NCI-H2081 (cell line): ENCODE results near the gene PRDX6.
A peak's percentile ranks its signal among the peaks of the same experiment; 100 is the strongest.
"Not testable (repeated sequence)": the region's sequence is repeated elsewhere in the genome, so short reads cannot be mapped to it uniquely, and the experiment has no call there.

Experiments
- DNase-seq, 2 experiments: peaks; one replicate each; lab custom pipeline; 2025; lab: John Stamatoyannopoulos, UW

Gene PRDX6

GRCh38 chr1:173467426-173467825, 9.7 kb upstream of the PRDX6 start:
- DNase-seq: no peak

- no peak for DNase-seq
Measured at GRCh38 chr1:173469656-173470055, 7.5 kb upstream of the PRDX6 start.

- DNase-seq: no peak
Measured at GRCh38 chr1:173470608-173471007, 6.5 kb upstream of the PRDX6 start.

GRCh38 chr1:173473599-173474011, 3.5 kb upstream of the PRDX6 start:
- no peak for DNase-seq

- no peak for DNase-seq
Measured at GRCh38 chr1:173474097-173474779, 2.9 kb upstream of the PRDX6 start.

GRCh38 chr1:173474780-173475421, 2.2 kb upstream of the PRDX6 start:
- DNase-seq: not testable (repeated sequence)

- peak; percentile 29 to 59 for DNase-seq
Measured at GRCh38 chr1:173475564-173476196, 1.5 kb upstream of the PRDX6 start.

GRCh38 chr1:173476197-173476664, 904 bp upstream of the PRDX6 start:
- no peak for DNase-seq

GRCh38 chr1:173476665-173477285, 360 bp upstream of the PRDX6 start:
- DNase-seq: peak; percentile 94 to 95

- DNase-seq: no peak
Measured at GRCh38 chr1:173478094-173478674, 1.0 kb downstream of the PRDX6 start.

- DNase-seq: no peak
Measured at GRCh38 chr1:173479649-173480048, 2.5 kb downstream of the PRDX6 start.

- no peak for DNase-seq
Measured at GRCh38 chr1:173481195-173481772, 4.1 kb downstream of the PRDX6 start.

- no peak for DNase-seq
Measured at GRCh38 chr1:173482683-173483082, 5.5 kb downstream of the PRDX6 start.

GRCh38 chr1:173484276-173484675, 7.1 kb downstream of the PRDX6 start:
- DNase-seq: no peak

GRCh38 chr1:173485401-173485800, 8.3 kb downstream of the PRDX6 start:
- no peak for DNase-seq

- no peak for DNase-seq
Measured at GRCh38 chr1:173488001-173488400, 10.9 kb downstream of the PRDX6 start.

- DNase-seq: no peak
Measured at GRCh38 chr1:173489149-173489600, 12.0 kb downstream of the PRDX6 start.

- DNase-seq: no peak
Measured at GRCh38 chr1:173489929-173490328, 12.8 kb downstream of the PRDX6 start.

- DNase-seq: no peak
Measured at GRCh38 chr1:173491508-173491907, 14.4 kb downstream of the PRDX6 start.

GRCh38 chr1:173493125-173493524, 16.0 kb downstream of the PRDX6 start:
- not testable (repeated sequence) for DNase-seq

- no peak for DNase-seq
Measured at GRCh38 chr1:173495609-173496267, 18.6 kb downstream of the PRDX6 start.
